Adipocyte (in vitro differentiated cells): ENCODE measurements around the gene SGMS1.

ENCODE experiments used
- DNase-seq: peaks from one replicate; pipeline ENCODE4 v3.0.0-alpha.2; 2015; ENCODE audit warnings: low read depth
- H3K27me3 ChIP-seq: replicated peaks from 2 replicates; pipeline ENCODE4 v1.7.0; 2013; ENCODE audit warnings: mild to moderate bottlenecking, low read length, moderate library complexity; ENCODE audit not compliant: control insufficient read depth, insufficient read depth
- H3K36me3 ChIP-seq: 2 replicates; pipeline ENCODE4 v1.7.0; 2013; ENCODE audit warnings: low read length, mild to moderate bottlenecking, moderate library complexity; ENCODE audit not compliant: control insufficient read depth, insufficient read depth, severe bottlenecking
- H3K4me1 ChIP-seq: 2 replicates; pipeline ENCODE4 v1.7.0; 2013; ENCODE audit warnings: mild to moderate bottlenecking, low read length, moderate library complexity; ENCODE audit not compliant: control insufficient read depth, insufficient read depth
- H3K4me3 ChIP-seq: 2 replicates; pipeline ENCODE4 v1.7.0; 2013; ENCODE audit warnings: mild to moderate bottlenecking, low read length, moderate library complexity
- H3K9ac ChIP-seq: 2 replicates; pipeline ENCODE4 v1.7.0; 2013; ENCODE audit warnings: mild to moderate bottlenecking, low read length, moderate library complexity
- H3K9me3 ChIP-seq: 2 replicates; pipeline ENCODE4 v1.7.0; 2013; ENCODE audit warnings: mild to moderate bottlenecking, low read length, moderate library complexity; ENCODE audit not compliant: control insufficient read depth

The SGMS1 gene

DNA sequence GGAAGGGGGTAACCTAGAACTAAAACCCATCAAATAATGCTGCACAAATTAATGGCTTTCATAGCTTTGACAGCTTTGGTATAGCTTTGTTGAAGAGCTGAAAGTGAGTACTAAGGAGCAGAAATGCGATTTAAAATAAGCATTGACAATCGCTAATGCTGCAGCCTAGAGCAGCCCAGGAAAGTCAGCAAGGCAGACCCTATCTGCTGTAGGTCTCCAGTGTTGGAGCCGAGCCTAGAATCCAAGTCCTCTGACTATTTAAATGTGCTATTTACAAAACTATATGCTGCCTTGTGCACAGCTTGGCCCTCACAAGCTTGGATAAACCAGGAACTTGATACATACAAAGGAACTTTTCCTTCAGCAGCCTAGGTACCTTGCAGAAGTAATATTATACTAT, 307.6 kb downstream of the SGMS1 start:
- H3K27me3 ChIP-seq: no peaks in the 10 kb centered on the region
- peaks cover 11% of the 10 kb centered on the region for H3K9me3 ChIP-seq
- peaks cover 7% of the 10 kb centered on the region for H3K4me1 ChIP-seq
- no peaks in the 10 kb centered on the region for H3K36me3 ChIP-seq
- no peak overlapping the region for H3K4me3 ChIP-seq
- no peak overlapping the region for H3K9ac ChIP-seq
- no peak for DNase-seq

DNA sequence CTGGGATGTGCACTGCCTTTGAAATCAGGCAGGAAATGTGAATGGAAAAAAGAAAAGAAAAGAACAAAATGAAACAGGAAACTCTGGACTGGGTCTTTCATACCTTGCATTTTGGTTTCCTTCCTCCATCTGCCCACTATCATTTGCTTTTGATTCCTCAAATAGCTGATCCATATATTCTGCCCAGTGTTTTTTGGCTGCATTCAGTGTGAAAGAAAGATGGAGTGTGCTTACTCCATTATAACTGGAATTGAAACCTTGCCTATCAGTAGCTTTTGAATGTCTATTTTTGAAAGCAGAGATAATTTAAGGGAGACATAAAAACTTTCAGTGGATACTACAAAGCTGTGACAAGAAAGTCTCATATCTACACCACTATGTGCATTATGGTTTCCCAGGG, 308.3 kb downstream of the SGMS1 start:
- peaks cover 7% of the 10 kb centered on the region for H3K36me3 ChIP-seq
- H3K4me1 ChIP-seq: peaks cover 7% of the 10 kb centered on the region
- H3K9me3 ChIP-seq: peaks cover 11% of the 10 kb centered on the region
- H3K9ac ChIP-seq: no peak overlapping the region
- no peak overlapping the region for H3K4me3 ChIP-seq
- no peak for DNase-seq
- no peaks in the 10 kb centered on the region for H3K27me3 ChIP-seq

DNA sequence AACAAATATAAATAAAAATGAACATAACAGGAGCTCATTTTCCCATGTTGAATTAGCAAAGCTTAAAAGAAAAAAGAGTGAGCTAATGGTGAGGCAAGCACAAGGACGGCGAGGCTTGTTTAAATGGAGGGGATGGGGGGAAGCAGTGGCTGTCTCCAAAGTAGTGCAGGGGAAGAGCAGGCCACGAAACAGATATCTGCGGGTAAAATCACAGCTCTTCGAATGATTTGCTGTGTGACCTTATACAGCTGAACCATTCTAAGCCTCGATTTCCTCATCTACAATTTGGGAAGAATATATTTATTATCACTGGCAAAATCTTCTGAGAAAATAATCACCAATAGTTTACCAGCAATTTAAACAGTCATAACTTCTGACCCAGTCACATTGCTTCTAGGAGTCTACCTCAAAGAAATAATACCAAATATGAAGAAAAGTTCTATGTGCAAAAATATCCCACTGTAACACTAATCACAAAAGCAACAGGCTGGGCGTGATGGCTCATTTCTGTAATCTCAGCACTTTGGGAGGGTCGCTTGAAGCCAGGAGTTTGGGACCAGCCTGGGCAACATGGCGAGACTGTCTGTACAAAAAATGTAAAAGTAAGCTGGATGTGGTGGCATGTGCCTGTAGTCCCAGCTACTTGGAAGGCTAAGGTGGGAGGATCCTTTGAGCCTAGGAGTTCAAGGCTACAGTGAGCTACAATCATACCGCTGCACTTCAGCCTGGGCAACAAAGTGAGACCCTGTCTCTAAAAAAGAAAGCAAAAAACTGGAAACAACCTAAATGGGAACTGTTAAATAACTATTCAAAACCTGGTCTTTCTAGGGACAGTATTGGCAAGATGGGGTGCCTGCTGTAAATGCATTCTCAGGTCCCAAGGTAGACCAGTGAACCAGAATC, 309.3 kb downstream of the SGMS1 start:
- H3K36me3 ChIP-seq: peaks cover 17% of the 10 kb centered on the region
- no peak for DNase-seq
- peaks cover 7% of the 10 kb centered on the region for H3K4me1 ChIP-seq
- no peak overlapping the region for H3K9ac ChIP-seq
- H3K4me3 ChIP-seq: no peak overlapping the region
- H3K27me3 ChIP-seq: no peaks in the 10 kb centered on the region
- H3K9me3 ChIP-seq: peaks cover 11% of the 10 kb centered on the region

DNA sequence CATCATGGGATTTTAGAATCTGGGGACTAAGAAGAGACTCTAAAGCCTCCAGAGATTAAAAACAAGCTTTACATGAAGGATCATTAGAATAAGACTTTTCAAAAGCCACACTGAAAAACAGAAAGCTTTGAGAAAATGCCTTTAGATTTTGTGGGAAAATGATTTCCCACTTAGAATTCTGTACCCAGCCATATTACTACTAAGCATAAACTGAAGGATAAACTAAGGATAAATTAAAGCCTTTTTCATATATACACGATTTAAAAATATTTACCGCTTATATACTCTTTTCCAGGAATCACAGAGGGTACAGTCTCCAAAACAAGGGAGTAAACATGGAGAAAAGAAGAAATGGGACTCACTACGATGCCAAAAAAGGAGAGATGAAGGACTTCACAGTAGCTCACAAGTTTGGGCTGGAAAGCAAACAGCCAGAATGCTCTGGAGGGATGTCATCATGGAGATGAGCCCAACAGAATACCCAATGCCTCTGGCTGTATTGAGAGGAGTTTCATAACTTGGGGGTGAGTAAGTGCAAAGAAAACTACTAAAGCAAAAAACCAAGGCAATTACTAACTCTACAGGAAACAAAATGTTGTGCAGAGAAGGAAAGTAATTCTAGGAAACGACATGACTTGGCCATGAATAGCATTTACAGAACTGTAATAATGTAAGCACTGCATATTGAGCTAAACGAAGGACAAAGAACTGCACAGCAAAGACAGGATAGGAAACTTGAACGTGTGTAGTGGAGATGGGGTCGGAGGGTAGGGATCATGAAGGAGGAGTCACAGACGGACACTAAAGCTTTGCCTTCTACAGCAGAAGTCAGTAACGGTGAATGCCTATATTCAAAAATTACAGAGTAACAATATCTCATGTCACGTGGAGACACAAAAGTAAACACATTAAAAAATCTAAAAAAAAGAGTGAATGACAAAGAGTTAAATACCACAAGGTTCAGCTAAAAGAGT, 311.0 kb downstream of the SGMS1 start:
- Histone ChIP-seq H3K9ac (no peak overlapping the region), H3K9me3 (peaks cover 11% of the 10 kb centered on the region), H3K27me3 (no peaks in the 10 kb centered on the region), H3K4me3 (no peak overlapping the region), H3K4me1 (peaks cover 7% of the 10 kb centered on the region), H3K36me3 (peaks cover 32% of the 10 kb centered on the region)
- DNase-seq: peak; percentile 26

DNA sequence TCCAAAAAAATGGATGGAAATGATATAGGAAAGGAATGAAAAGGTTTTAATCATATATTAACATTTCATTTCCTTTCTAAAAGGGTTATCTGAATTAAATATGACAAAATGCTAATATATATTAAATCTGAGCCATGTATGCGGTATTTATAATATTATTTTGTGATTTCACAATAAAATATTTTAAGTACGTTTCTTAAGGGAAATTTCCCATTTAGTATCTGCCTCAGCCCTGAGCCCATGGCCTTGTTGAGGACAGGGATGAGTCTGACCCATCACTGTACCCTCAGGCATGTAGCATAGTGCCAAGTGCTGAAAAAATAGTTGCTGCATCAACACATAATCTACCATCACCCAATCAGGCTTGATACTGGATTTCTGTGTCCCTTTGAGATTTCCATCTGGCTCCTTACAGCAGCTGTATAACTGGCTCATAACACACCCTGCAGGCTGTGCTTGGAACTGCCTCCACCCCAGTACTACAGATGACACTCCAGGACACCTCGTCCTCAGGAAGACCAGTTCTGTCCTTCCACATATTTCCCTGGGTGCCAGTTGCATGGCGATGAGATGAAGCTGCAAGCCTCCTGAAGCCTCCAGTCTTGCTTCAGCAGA, 313.1 kb downstream of the SGMS1 start:
- Histone ChIP-seq H3K36me3 (peaks cover 51% of the 10 kb centered on the region), H3K9me3 (peaks cover 11% of the 10 kb centered on the region), H3K4me1 (peaks cover 7% of the 10 kb centered on the region), H3K27me3 (no peaks in the 10 kb centered on the region), H3K4me3 (no peak overlapping the region), H3K9ac (no peak overlapping the region)
- DNase-seq: no peak

DNA sequence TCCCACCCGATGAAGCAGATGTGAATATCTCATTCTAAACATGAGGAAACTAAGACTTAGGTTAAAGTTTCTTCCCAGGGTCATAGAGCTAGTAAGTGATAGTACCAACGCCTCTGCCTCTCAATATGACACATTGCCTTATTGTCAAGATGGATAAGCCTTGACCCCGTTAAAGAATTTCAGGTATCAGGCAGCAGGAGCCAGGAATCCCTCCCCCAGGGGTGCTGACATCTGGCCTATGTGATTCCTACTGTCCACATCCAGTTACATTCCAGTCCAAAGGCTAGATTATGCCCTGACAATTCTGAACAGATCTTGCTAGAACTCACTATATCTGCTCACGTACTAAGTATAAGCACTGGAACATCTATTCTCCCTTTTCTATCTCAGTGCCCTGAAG, 314.4 kb downstream of the SGMS1 start:
- H3K27me3 ChIP-seq: no peaks in the 10 kb centered on the region
- H3K4me3 ChIP-seq: no peak overlapping the region
- peaks cover 7% of the 10 kb centered on the region for H3K4me1 ChIP-seq
- DNase-seq: no peak
- peaks cover 11% of the 10 kb centered on the region for H3K9me3 ChIP-seq
- peaks cover 52% of the 10 kb centered on the region for H3K36me3 ChIP-seq
- H3K9ac ChIP-seq: no peak overlapping the region

DNA sequence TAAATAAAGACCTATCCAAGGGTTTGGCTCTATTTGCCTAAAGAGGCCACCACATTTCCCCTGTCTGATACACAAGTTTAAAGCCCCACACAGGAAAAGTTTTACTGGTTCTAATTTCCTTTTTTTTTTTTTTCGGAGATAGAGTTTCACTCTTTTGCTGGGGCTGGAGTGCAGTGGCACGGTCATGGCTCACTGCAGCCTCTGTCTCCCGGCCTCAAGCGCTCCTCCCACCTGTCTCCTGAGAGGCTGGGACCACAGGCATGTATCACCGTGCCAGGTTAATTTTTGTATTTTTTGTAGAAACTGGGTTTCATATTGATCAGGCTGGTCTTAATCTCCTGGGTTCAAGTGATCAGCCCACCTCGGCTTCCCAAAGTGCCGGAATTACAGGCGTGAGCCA, 319.1 kb downstream of the SGMS1 start:
- Histone ChIP-seq H3K4me3 (no peak overlapping the region), H3K27me3 (no peaks in the 10 kb centered on the region), H3K9ac (no peak overlapping the region), H3K4me1 (no peaks in the 10 kb centered on the region), H3K9me3 (no peaks in the 10 kb centered on the region), H3K36me3 (peaks cover 37% of the 10 kb centered on the region)
- no peak for DNase-seq

DNA sequence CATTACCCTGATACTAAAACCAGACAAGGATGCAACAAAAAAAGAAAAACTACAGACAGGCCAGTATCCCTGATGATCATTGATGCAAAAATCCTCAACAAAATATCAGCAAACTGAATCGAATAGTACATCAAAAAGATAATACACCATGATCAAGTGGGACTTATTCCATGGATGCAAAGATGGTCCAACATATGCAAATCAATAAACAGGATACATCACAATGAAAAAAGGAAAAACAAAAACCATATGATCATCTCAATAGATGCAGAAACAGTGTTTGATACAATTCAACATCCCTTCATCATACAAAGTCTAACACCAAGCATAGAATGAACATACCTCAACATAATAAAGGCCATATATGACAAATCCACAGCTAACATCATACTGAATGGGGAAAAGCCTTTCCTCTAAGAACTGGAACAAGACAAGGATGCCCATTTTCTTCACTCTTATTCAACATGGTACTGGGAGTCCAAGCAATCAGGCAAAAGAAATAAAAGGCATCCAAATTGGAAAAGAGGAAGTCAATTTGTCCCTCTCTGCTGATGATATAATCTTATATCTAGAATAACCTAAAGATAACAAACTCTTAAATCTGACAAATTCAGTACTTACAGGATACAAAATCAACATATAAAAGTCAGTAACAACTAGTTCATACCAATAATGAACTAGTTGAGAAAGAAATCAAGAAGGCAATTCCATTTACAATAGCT, 323.6 kb downstream of the SGMS1 start:
- no peaks in the 10 kb centered on the region for H3K36me3 ChIP-seq
- DNase-seq: no peak
- no peaks in the 10 kb centered on the region for H3K4me1 ChIP-seq
- no peaks in the 10 kb centered on the region for H3K27me3 ChIP-seq
- peaks cover 5% of the 10 kb centered on the region for H3K9me3 ChIP-seq
- no peak overlapping the region for H3K9ac ChIP-seq
- H3K4me3 ChIP-seq: no peak overlapping the region

DNA sequence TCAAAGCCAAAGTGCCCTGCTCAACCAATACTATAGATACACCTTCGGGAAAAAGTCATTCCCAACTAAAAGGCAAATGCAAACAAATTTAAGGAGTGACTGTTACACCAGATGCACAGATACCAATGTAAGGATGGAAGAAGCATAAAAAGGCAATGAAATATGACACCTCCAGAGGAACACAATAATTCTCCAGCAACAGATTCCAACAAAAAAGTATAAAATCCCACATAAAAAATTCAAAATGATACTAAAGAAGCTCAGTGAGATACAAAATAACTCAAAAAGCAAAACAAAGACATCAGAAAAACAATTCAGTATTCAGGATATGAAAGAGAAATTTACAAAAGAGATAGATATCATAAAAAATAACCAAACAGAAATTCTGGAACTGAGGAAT, 328.4 kb downstream of the SGMS1 start:
- Histone ChIP-seq H3K9me3 (peaks cover 5% of the 10 kb centered on the region), H3K9ac (no peak overlapping the region), H3K4me3 (no peak overlapping the region)

DNA sequence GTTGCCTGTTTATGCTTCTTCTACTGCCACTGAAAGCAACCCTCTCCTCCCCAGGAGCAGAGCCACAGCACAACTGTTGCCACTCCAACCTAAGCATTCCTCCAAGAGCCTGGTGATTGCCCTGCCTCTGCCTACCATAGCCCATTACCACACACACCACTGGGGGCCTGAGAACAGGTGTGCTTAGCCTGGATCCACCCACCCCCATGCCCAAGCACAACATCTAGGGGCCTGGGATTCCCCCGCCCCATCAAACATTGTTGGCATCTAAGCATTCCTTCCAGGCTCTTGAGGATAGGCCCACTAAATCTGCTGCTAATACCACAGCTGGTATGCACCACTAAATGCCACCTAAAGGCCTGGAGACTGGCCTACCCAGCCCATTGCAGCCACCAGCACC, 329.2 kb downstream of the SGMS1 start:
- Histone ChIP-seq H3K27me3 (no peaks in the 10 kb centered on the region), H3K4me3 (no peak overlapping the region), H3K9ac (no peak overlapping the region), H3K36me3 (no peaks in the 10 kb centered on the region), H3K9me3 (peaks cover 5% of the 10 kb centered on the region), H3K4me1 (peaks cover 7% of the 10 kb centered on the region)
- no peak for DNase-seq

More for the DNA sequence above, 328.4 kb downstream of the SGMS1 start:
- DNase-seq: no peak
- no peaks in the 10 kb centered on the region for H3K36me3 ChIP-seq
- peaks cover 7% of the 10 kb centered on the region for H3K4me1 ChIP-seq
- H3K27me3 ChIP-seq: no peaks in the 10 kb centered on the region
